ENCODE data around the gene RAD9B. TPM values are rescaled to one million over a fixed set of nuclear protein-coding genes. Genes with fewer than 3 reads are reported as not detected.
"Not testable (repeated sequence)": the region's sequence is repeated elsewhere in the genome, so short reads cannot be mapped to it uniquely, and the experiment has no call there.

Gene RAD9B
- total RNA-seq, result 0.05 and 0.29 TPM in 2 replicates

DNA sequence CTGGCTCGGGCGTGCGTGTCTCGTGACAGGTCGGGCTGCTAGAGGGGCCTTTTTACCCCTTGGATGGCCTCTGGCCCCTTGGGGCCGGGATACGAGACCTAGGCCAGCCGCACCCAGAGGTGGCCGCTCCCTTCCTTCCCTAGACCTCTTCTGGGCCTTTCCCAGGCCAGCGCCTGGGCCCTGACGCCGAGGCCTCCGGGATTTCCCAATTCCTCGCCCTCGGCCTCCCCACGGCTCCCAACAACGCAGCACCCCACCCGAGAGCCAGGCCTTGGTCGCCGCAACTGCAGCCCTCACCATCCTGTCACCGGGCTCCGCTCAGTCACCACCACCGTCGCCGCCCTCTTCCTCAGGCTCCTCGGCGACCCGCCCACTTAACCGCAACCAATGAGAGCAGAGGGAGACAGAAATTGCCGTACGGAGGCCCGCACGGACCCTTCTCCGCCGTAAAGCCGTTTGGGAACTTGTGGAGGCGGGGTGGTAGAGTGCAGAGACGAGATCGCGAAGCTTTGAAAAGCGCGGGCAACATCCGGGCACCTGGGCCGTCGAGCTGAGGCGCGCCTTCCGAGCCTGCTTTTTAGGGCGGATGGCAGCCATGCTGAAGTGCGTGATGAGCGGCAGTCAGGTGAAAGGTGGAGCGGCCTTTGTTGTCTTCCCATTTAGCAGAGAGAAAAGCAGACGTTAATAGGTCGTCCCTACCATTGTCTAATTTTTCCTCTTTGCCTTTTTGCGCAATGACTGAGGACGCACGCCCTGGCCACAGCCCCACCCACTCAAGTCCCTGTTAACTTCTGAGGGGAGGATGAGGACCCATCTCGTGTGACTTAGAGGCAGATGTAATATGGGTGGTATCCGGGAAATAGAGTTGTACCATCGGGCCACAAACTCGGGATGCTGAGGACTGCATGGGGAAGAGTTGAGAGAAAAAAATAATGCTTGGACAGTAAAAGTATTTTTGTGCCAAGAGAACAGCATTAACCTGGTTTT lies at the start of gene RAD9B, which contains the start of gene VPS29:
RAD9B (plus strand) TSS at position 580 of the 987 bp plus-strand sequence; CDS start at position 587, 7 bp downstream.
VPS29 (minus strand) TSS at position 360 of the 987 bp plus-strand sequence; CDS start at position 300, 60 bp downstream.
- peak; percentile 75 for DNase-seq (ENCODE audit: extremely low read depth, low read depth, low spot score)

GRCh38 chr12:110453569-110454296 lies 48.4 kb upstream of the RAD9B start:
- no peak for DNase-seq (ENCODE audit: extremely low read depth, low read depth, low spot score)

DNA sequence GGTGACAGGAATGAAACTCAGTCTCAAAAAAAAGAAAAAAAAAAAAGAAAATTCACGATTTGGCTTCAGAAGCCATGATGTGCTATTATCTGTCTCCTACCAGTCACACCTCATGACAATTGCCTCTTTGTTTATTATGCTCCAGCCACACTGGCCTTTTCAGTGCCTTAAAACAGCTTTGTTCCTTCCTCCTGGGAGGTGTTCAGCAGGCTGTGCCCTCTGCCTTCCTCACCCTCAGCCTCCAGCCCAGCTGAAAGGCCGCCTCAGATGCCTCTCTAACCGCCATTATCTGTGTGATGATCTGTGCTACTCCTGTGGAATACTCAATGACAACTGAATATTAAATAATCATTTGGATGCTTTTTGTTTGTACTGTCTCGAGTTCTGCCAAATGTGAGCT lies 43.4 kb upstream of the RAD9B start:
- DNase-seq (ENCODE audit: extremely low read depth, low read depth, low spot score), result no peak

GRCh38 chr12:110461189-110461588 lies 40.9 kb upstream of the RAD9B start:
- not testable (repeated sequence) for DNase-seq (ENCODE audit: extremely low read depth, low read depth, low spot score)

- no peak for DNase-seq (ENCODE audit: extremely low read depth, low read depth, low spot score)
These were observed 37.1 kb upstream of the RAD9B start for GRCh38 chr12:110465024-110465423.

DNA sequence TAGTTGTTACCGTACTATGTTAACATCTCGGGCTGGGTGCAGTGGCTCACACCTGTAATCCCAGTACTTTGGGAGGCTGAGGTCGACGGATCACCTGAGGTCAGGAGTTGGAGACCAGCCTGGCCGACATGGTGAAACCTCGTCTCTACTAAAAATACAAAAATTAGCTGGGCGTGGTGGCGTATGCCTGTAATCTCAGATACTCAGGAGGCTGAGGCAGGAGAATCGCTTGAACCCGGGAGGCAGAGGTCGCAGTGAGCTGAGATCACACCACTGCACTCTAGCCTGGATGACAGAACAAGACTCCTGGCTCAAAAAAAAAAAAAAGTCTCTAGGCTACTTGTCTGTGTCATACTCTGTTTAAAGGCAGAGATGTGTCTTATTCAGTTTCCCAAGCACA lies 36.4 kb upstream of the RAD9B start:
- DNase-seq (ENCODE audit: extremely low read depth, low read depth, low spot score), result not testable (repeated sequence)

DNA sequence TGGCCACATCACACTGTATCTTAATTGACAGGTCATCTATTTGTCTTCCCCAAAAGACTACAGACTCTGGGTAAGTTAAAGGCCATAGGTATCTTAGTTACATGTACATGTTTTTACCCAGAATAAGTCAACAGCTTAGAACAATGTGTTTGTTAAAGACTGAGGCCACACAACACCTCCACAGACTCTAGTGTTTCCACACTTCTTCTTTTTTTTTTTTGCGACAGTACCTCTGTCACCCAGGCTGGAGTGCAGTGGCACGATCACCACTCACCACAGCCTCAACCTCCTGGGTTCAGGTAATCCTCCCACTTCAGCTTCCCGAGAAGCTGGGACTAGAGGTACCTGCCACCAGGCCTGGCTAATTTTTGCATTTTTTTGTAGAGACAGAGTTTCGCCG lies 35.3 kb upstream of the RAD9B start:
- no peak for DNase-seq (ENCODE audit: extremely low read depth, low read depth, low spot score)

DNA sequence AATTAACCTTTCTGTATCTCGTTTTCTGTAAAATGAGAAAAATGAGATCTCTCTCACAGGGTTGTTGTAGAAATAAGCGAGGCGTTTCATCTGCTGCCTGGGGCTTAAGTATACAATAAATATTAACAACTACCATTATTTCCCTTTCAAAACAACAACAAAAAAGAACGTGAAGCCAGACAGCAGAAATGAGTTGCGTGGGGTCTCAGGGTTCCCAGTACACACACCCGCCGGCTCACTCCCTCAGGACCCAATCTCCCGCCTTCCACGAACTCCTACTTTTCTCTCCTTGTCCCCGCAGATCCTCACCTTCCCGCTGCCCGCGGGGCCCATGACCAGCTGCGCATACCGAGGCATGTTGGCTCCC lies 34.3 kb upstream of the RAD9B start:
- DNase-seq (ENCODE audit: extremely low read depth, low read depth, low spot score), result no peak

DNA sequence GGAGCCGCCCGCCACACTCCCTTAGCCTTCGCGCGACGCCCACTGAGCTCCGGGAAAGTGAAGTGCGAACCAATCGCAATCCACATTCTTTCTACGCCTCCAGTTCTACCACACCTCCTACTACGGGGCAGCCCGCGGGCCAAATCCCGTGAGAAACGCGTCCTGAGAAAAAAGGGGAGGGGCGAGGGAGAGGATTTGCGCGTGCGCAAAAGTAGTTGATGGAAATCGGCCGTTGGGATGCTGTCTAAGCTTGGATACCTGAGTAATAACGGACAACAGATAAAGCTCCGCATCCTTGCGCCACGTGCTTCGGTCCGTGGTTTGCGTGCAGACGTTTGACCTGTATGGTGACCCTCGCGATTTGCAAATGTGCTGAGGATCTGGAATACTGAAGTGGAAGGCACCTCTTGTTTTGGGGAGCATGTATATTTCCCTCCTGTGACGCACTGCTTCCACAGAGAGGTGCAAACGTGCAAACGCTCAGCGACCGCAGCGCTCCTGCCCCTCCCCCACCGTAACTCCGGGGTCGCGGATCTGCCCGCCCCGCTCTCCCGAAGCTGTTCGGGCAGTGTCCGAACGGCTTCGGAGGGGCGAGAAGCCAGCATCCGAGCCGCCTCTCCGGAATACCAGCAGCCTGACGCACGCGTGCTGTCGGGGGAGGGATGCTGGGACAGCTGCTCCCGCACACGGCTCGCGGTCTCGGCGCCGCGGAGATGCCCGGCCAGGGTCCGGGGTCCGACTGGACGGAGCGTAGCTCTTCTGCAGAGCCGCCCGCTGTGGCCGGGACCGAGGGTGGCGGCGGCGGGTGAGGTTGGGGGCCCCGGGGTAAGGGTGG lies 33.7 kb upstream of the RAD9B start, which contains the start of the genes FAM216A and GPN3:
FAM216A (plus strand) TSS at position 632 of the 835 bp plus-strand sequence; CDS start at position 663, 31 bp downstream.
GPN3 (minus strand) TSS at position 44 of the 835 bp plus-strand sequence. CDS start 54 bp downstream, outside the sequence.
- DNase-seq (ENCODE audit: extremely low read depth, low read depth, low spot score), result peak; percentile 90

GRCh38 chr12:110475426-110475825 lies 26.7 kb upstream of the RAD9B start:
- no peak for DNase-seq (ENCODE audit: extremely low read depth, low read depth, low spot score)

GRCh38 chr12:110498984-110499706 lies 3.0 kb upstream of the RAD9B start:
- no peak for DNase-seq (ENCODE audit: extremely low read depth, low read depth, low spot score)

DNA sequence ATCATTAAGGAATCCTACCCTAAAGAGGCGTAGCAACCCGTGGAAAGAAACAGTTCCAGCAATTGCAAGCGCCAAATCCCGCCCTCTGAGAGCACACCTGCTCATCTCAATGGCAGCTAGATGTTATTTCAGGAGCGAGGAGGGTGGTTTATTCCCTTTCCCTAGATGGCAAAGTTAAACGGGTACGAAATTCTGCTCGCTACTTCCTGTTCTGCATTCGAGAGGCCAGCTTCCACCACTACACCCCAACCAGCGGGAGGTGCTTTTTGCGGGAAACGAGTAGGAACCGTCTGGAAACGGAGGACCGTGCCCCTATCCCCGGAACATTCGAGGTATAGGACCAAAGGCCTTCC lies 756 bp upstream of the RAD9B start:
- no peak for DNase-seq (ENCODE audit: extremely low read depth, low read depth, low spot score)

- no peak for DNase-seq (ENCODE audit: extremely low read depth, low read depth, low spot score)
These were observed 1.3 kb downstream of the RAD9B start for GRCh38 chr12:110503432-110503831.

GRCh38 chr12:110505332-110505731 lies 3.2 kb downstream of the RAD9B start:
- DNase-seq (ENCODE audit: extremely low read depth, low read depth, low spot score), result no peak

- DNase-seq (ENCODE audit: extremely low read depth, low read depth, low spot score), result no peak
These were observed 6.0 kb downstream of the RAD9B start for GRCh38 chr12:110508071-110508586.

DNA sequence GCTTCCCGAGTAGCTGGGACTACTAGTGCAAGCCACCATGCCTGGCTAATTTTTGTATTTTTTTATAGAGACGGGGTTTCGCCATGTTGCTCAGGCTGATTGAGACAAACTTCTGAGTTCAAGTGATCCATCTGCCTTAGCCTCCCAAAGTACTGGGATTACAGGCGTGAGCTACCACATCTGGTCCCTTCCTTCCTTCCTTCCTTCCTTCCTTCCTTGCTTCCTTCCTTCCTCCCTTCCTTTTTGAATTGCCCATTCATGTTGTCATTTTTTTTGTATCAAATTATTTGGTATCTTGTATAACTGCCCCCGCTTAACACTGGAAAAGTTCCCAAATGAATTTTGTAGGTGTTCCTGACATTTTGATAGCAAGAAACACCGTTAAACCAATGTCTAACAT lies 11.7 kb downstream of the RAD9B start:
- DNase-seq (ENCODE audit: extremely low read depth, low read depth, low spot score), result no peak

GRCh38 chr12:110514363-110514762 lies 12.2 kb downstream of the RAD9B start:
- DNase-seq (ENCODE audit: extremely low read depth, low read depth, low spot score), result no peak

GRCh38 chr12:110516995-110517394 lies 14.9 kb downstream of the RAD9B start:
- no peak for DNase-seq (ENCODE audit: extremely low read depth, low read depth, low spot score)

GRCh38 chr12:110518014-110518413 lies 15.9 kb downstream of the RAD9B start:
- DNase-seq (ENCODE audit: extremely low read depth, low read depth, low spot score), result not testable (repeated sequence)
